PC-3 (cell line): ENCODE measurements around the gene DIAPH2. TPM values are rescaled to one million over a fixed set of nuclear protein-coding genes. Genes with fewer than 3 reads are reported as not detected.

Experiments
- ATAC-seq: fragments of 200-7000 bp; cut with Tn5 transposase; 2 replicates; pipeline ENCODE4 v1.9.1; 2020; ENCODE audit warnings: mild to moderate bottlenecking, moderate library complexity
- BruUV-seq: library from RNA; stranded (reverse); fragments of 400-500 nt; replicated peaks from 2 replicates; lab custom pipeline; 2021; lab: Mats Ljungman, UMichigan
- CTCF ChIA-PET: fragments of 300-600 bp; sonication (Branson Sonifier 250); formaldehyde crosslinking; loops from one replicate; lab custom pipeline; 2022; ENCODE audit warnings: antibody characterized with exemption; lab: Charles Lee
- POLR2A ChIA-PET: fragments of 300-600 bp; sonication (Branson Sonifier 250); formaldehyde crosslinking; loops from one replicate; lab custom pipeline; 2022; ENCODE audit warnings: antibody characterized with exemption; ENCODE audit not compliant: unreplicated experiment; lab: Charles Lee
- DNase-seq: peaks from one replicate; pipeline ENCODE4 v3.0.0-alpha.2; 2015
- H2AFZ ChIP-seq: fragments of 300-600 bp; sonication (generic); 2 replicates; pipeline ENCODE4 v1.6.0; 2016; ENCODE audit warnings: antibody characterized with exemption, low read length
- H3F3A ChIP-seq: fragments of 300-600 bp; sonication (generic); one replicate; pipeline ENCODE4 v1.6.0; 2017; ENCODE audit warnings: antibody characterized with exemption, low read length, control low read depth, mild to moderate bottlenecking; ENCODE audit not compliant: unreplicated experiment
- H3K27ac ChIP-seq: fragments of 300-600 bp; sonication (generic); 2 replicates; pipeline ENCODE4 v1.5.1; 2016; ENCODE audit warnings: mild to moderate bottlenecking, low read length
- H3K27me3 ChIP-seq: fragments of 300-600 bp; sonication (generic); 2 replicates; pipeline ENCODE4 v1.6.1; 2016; ENCODE audit warnings: low read length, mixed read lengths
- H3K36me3 ChIP-seq: fragments of 300-600 bp; sonication (generic); 2 replicates; pipeline ENCODE4 v1.6.1; 2016; ENCODE audit warnings: low read depth, mixed run types, low read length, mixed read lengths
- H3K4me1 ChIP-seq: fragments of 300-600 bp; sonication (generic); 2 replicates; pipeline ENCODE4 v1.5.1; 2016; ENCODE audit warnings: low read length; ENCODE audit not compliant: insufficient read depth
- H3K4me2 ChIP-seq: fragments of 300-600 bp; sonication (generic); 2 replicates; pipeline ENCODE4 v1.6.0; 2016; ENCODE audit warnings: low read length
- H3K4me3 ChIP-seq: fragments of 300-600 bp; sonication (generic); 2 replicates; pipeline ENCODE4 v1.5.1; 2016; ENCODE audit warnings: mild to moderate bottlenecking, low read length, mixed read lengths
- H3K79me2 ChIP-seq: fragments of 300-600 bp; sonication (generic); 2 replicates; pipeline ENCODE4 v1.6.1; 2017; ENCODE audit warnings: low read length, mixed read lengths
- H3K9ac ChIP-seq: fragments of 300-600 bp; sonication (generic); 2 replicates; pipeline ENCODE4 v1.6.0; 2016; ENCODE audit warnings: mild to moderate bottlenecking, low read length
- H3K9me2 ChIP-seq: fragments of 300-600 bp; sonication (generic); replicated peaks from 2 replicates; pipeline ENCODE4 v1.6.1; 2016; ENCODE audit warnings: mixed run types, low read length, mixed read lengths
- H3K9me3 ChIP-seq: fragments of 300-600 bp; sonication (generic); 2 replicates; pipeline ENCODE4 v1.6.1; 2016; ENCODE audit warnings: low read length, mixed read lengths
- H4K20me1 ChIP-seq: fragments of 300-600 bp; sonication (generic); 2 replicates; pipeline ENCODE4 v1.6.1; 2016; ENCODE audit warnings: low read length, mixed read lengths
- EZH2 ChIP-seq: fragments of 300-600 bp; sonication (generic); IDR thresholded peaks from one replicate; pipeline ENCODE4 v1.6.1; 2017; ENCODE audit warnings: antibody characterized with exemption, mild to moderate bottlenecking, low read length; ENCODE audit not compliant: unreplicated experiment
- EZH2phosphoT487 ChIP-seq: fragments of 300-600 bp; sonication (generic); IDR thresholded peaks from 2 replicates; pipeline ENCODE4 v1.6.1; 2018; ENCODE audit warnings: mild to moderate bottlenecking, antibody characterized with exemption, low read length, borderline replicate concordance
- intact Hi-C: fragments of 100-400 bp; cut with micrococcal nuclease; formaldehyde crosslinking; loops from 2 replicates; pipeline ENCODE4 v1.9.0; 2023
- total RNA-seq: library from RNA; depleted of rRNA; stranded (reverse); fragments of >200 nt; gene quantifications from 2 replicates; pipeline ENCODE4 v1.2.3, GENCODE V29; 2014
- TF ChIP-seq, protein P1 (sequence below): fragments of 300-600 bp; sonication (generic); conservative IDR thresholded peaks from 2 replicates; pipeline ENCODE4 v1.5.1; 2017; ENCODE audit warnings: antibody characterized with exemption, low read depth, mild to moderate bottlenecking, low read length

Gene DIAPH2
- total RNA-seq, 1 experiment from 2014 or later = 15.1 TPM

GRCh38 chrX:97167333-97167732 lies 482.7 kb downstream of the DIAPH2 start:
- intact Hi-C loops = no loop called here
- H3K9ac ChIP-seq = no peak overlapping the region
- H4K20me1 ChIP-seq = no peaks in the 10 kb centered on the region
- TF ChIP-seq EZH2 (no peak), EZH2phosphoT487 (no peak)
- TF ChIP-seq, protein P1, sequence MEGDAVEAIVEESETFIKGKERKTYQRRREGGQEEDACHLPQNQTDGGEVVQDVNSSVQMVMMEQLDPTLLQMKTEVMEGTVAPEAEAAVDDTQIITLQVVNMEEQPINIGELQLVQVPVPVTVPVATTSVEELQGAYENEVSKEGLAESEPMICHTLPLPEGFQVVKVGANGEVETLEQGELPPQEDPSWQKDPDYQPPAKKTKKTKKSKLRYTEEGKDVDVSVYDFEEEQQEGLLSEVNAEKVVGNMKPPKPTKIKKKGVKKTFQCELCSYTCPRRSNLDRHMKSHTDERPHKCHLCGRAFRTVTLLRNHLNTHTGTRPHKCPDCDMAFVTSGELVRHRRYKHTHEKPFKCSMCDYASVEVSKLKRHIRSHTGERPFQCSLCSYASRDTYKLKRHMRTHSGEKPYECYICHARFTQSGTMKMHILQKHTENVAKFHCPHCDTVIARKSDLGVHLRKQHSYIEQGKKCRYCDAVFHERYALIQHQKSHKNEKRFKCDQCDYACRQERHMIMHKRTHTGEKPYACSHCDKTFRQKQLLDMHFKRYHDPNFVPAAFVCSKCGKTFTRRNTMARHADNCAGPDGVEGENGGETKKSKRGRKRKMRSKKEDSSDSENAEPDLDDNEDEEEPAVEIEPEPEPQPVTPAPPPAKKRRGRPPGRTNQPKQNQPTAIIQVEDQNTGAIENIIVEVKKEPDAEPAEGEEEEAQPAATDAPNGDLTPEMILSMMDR = no peak
- no peak overlapping the region for H3K4me2 ChIP-seq
- H2AFZ ChIP-seq = no peak overlapping the region
- H3K27ac ChIP-seq = no peak overlapping the region
- no peaks in the 10 kb centered on the region for H3K36me3 ChIP-seq
- ChIA-PET POLR2A (no interaction called here), CTCF (no interaction called here)
- no peaks in the 10 kb centered on the region for H3K9me3 ChIP-seq
- H3K4me1 ChIP-seq = no peaks in the 10 kb centered on the region
- H3K4me3 ChIP-seq = no peak overlapping the region
- H3K79me2 ChIP-seq = no peaks in the 10 kb centered on the region
- ATAC-seq (no peak), DNase-seq (no peak)
- no peaks in the 10 kb centered on the region for H3K27me3 ChIP-seq
- no peaks in the 10 kb centered on the region for H3K9me2 ChIP-seq
- BruUV-seq = no TSS peak
- no peaks in the 10 kb centered on the region for H3F3A ChIP-seq

DNA sequence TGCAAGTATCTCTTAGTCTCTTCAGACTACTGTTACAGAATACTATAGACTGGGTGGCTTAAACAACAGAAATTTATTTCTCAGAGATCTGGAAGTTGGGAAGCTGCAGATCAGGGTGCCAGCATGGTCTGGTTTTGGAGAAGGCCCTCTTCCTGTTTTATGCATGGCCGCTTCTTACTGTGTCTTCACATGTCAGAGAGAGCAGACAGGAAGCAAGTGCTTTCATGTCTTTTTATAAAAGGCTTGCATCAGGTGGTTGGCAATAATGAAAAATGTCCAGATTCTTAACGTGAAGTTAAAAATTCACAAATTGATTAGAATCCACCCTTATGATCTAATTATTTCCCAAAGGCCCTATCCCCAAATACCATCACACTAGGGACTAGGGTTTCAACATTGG lies 484.0 kb downstream of the DIAPH2 start:
- H3K27ac ChIP-seq = no peak overlapping the region
- no peak for ATAC-seq
- ChIA-PET CTCF (no interaction called here), POLR2A (no interaction called here)
- H3F3A ChIP-seq = no peaks in the 10 kb centered on the region
- no peaks in the 10 kb centered on the region for H3K4me1 ChIP-seq
- no peaks in the 10 kb centered on the region for H3K36me3 ChIP-seq
- TF ChIP-seq EZH2phosphoT487 (no peak), EZH2 (no peak)
- TF ChIP-seq, protein P1 = no peak
- no peak overlapping the region for H2AFZ ChIP-seq
- no TSS peak for BruUV-seq
- no peaks in the 10 kb centered on the region for H4K20me1 ChIP-seq
- no peak overlapping the region for H3K4me3 ChIP-seq
- no peak overlapping the region for H3K9ac ChIP-seq
- H3K4me2 ChIP-seq = no peak overlapping the region
- no peaks in the 10 kb centered on the region for H3K27me3 ChIP-seq
- no peaks in the 10 kb centered on the region for H3K9me3 ChIP-seq
- no peaks in the 10 kb centered on the region for H3K9me2 ChIP-seq
- intact Hi-C loops = no loop called here
- H3K79me2 ChIP-seq = no peaks in the 10 kb centered on the region
- no peak for DNase-seq

GRCh38 chrX:97175147-97175546 lies 490.5 kb downstream of the DIAPH2 start:
- ChIA-PET CTCF (no interaction called here), POLR2A (no interaction called here)
- Histone ChIP-seq H3K9me2 (no peaks in the 10 kb centered on the region), H3K36me3 (no peaks in the 10 kb centered on the region), H4K20me1 (no peaks in the 10 kb centered on the region), H3K4me3 (no peak overlapping the region), H3K27me3 (no peaks in the 10 kb centered on the region), H3K4me1 (no peaks in the 10 kb centered on the region), H3K27ac (no peak overlapping the region), H3K9ac (no peak overlapping the region), H3K4me2 (no peak overlapping the region), H3K79me2 (no peaks in the 10 kb centered on the region), H3F3A (no peaks in the 10 kb centered on the region), H3K9me3 (no peaks in the 10 kb centered on the region), H2AFZ (no peak overlapping the region)
- TF ChIP-seq EZH2 = no peak
- TF ChIP-seq, protein P1 = 0 out of 2 replicates have a peak, but pooled peaks have one; percentile 18
- no peak for TF ChIP-seq EZH2phosphoT487
- DNase-seq (no peak), ATAC-seq (no peak)
- intact Hi-C loops = no loop called here
- no TSS peak for BruUV-seq
